Islet precursor cell (in vitro differentiated cells): ENCODE measurements around the gene TOPORS.
"Not testable (repeated sequence)": the region's sequence is repeated elsewhere in the genome, so short reads cannot be mapped to it uniquely, and the experiment has no call there.

Experiments used
- DNase-seq: peaks from one replicate; pipeline ENCODE4 v3.0.0-alpha.2; 2018

The TOPORS gene

GRCh38 chr9:32552172-32552872 is at the start of gene TOPORS, which contains the start of gene SMIM27:
Gene TOPORS (minus strand): TSS chr9:32552586. CDS start chr9:32552436, 150 bp downstream.
Gene SMIM27 (plus strand): TSS chr9:32552327. CDS start chr9:32552435, 108 bp downstream.
- DNase-seq, result peak; percentile 94

GRCh38 chr9:32599021-32599420 is 46.6 kb upstream of the TOPORS start:
- DNase-seq, result not testable (repeated sequence)

GRCh38 chr9:32596936-32597335 is 44.5 kb upstream of the TOPORS start:
- no peak for DNase-seq

GRCh38 chr9:32596096-32596865 is 43.9 kb upstream of the TOPORS start:
- DNase-seq, result no peak

GRCh38 chr9:32590898-32591297 is 38.5 kb upstream of the TOPORS start:
- DNase-seq, result peak; percentile 61

GRCh38 chr9:32590476-32590875 is 38.1 kb upstream of the TOPORS start:
- no peak for DNase-seq

- no peak for DNase-seq
Measured at GRCh38 chr9:32589083-32589723, 36.8 kb upstream of the TOPORS start.

- no peak for DNase-seq
Measured at GRCh38 chr9:32587901-32588300, 35.5 kb upstream of the TOPORS start.

GRCh38 chr9:32584784-32585183 is 32.4 kb upstream of the TOPORS start:
- no peak for DNase-seq

- DNase-seq, result peak; percentile 67
Measured at GRCh38 chr9:32581512-32582143, 29.2 kb upstream of the TOPORS start.

GRCh38 chr9:32580631-32581300 is 28.4 kb upstream of the TOPORS start:
- peak; percentile 72 for DNase-seq

GRCh38 chr9:32579706-32580331 is 27.4 kb upstream of the TOPORS start:
- DNase-seq, result peak; percentile 68

GRCh38 chr9:32578976-32579375 is 26.6 kb upstream of the TOPORS start:
- DNase-seq, result no peak

GRCh38 chr9:32577316-32577715 is 24.9 kb upstream of the TOPORS start:
- DNase-seq, result no peak

GRCh38 chr9:32574858-32575257 is 22.5 kb upstream of the TOPORS start:
- DNase-seq, result no peak

GRCh38 chr9:32573821-32574220 is 21.4 kb upstream of the TOPORS start:
- DNase-seq, result no peak

GRCh38 chr9:32572900-32573523 is 20.6 kb upstream of the TOPORS start, which contains the start of gene NDUFB6:
Gene NDUFB6 (minus strand): TSS chr9:32573159. CDS start chr9:32573060, 99 bp downstream.
- peak; percentile 95 for DNase-seq

GRCh38 chr9:32571969-32572899 is 19.8 kb upstream of the TOPORS start:
- peak; percentile 84 for DNase-seq

- DNase-seq, result no peak
Measured at GRCh38 chr9:32570262-32570661, 17.9 kb upstream of the TOPORS start.

- no peak for DNase-seq
Measured at GRCh38 chr9:32566770-32567169, 14.4 kb upstream of the TOPORS start.
